GM10266 (cell line): ENCODE measurements around the gene SF3A2.
"Not testable (repeated sequence)": the region's sequence is repeated elsewhere in the genome, so short reads cannot be mapped to it uniquely, and the experiment has no call there.

Source experiments
- DNase-seq: peaks from one replicate; pipeline ENCODE4 v3.0.0; 2012; ENCODE audit errors: extremely low spot score
- CTCF ChIP-seq: IDR thresholded peaks from 2 replicates; pipeline ENCODE4 v1.5.1; 2012; ENCODE audit warnings: mild to moderate bottlenecking, low read depth; ENCODE audit not compliant: control insufficient read depth, insufficient read depth; ENCODE audit errors: missing control alignments

Gene SF3A2

GRCh38 chr19:2199215-2199614, 37.4 kb upstream of the SF3A2 start:
- TF ChIP-seq CTCF = peak; percentile 21
- no peak for DNase-seq

GRCh38 chr19:2199861-2200623, 36.6 kb upstream of the SF3A2 start:
- no peak for TF ChIP-seq CTCF
- DNase-seq = no peak

GRCh38 chr19:2200624-2201294, 35.9 kb upstream of the SF3A2 start:
- DNase-seq = not testable (repeated sequence)

GRCh38 chr19:2201473-2202148, 35.0 kb upstream of the SF3A2 start:
- no peak for TF ChIP-seq CTCF
- no peak for DNase-seq

- no peak for DNase-seq
- TF ChIP-seq CTCF = no peak
Observed at GRCh38 chr19:2202366-2202765, 34.3 kb upstream of the SF3A2 start.

- no peak for TF ChIP-seq CTCF
Observed at GRCh38 chr19:2207008-2207407, 29.6 kb upstream of the SF3A2 start.

GRCh38 chr19:2207991-2208860, 28.4 kb upstream of the SF3A2 start:
- peak; percentile 71 for DNase-seq
- no peak for TF ChIP-seq CTCF

More at GRCh38 chr19:2207008-2207407, 29.6 kb upstream of the SF3A2 start:
- no peak for DNase-seq
